ENCODE data around the gene TGIF2. TPM values are rescaled to one million over a fixed set of nuclear protein-coding genes. Genes with fewer than 3 reads are reported as not detected.

Gene TGIF2
- total and polyA plus RNA-seq, 2 of the 13 experiments (the other 11 are each of a cell fraction or from before 2014, with no cell fraction given): 41.3 to 53.9 TPM

- TF ChIP-seq ZBTB2 (CRISPR knock-in tag; IDR thresholded peaks at IDR 0.05; ENCODE audit: low read depth) (peak; percentile 88; the same call in 1 of the 2 replicates), BCLAF1 (IDR thresholded peaks at IDR 0.05) (no peak), MLX (CRISPR knock-in tag; IDR thresholded peaks at IDR 0.05) (peak; percentile 82), GPN1 (CRISPR knock-in tag; IDR thresholded peaks at IDR 0.05; ENCODE audit: borderline replicate concordance) (no peak), KDM1A (CRISPR knock-in tag; IDR thresholded peaks at IDR 0.05) (no peak; the same call in 1 of the 2 replicates), THAP9 (CRISPR knock-in tag; IDR thresholded peaks at IDR 0.05; ENCODE audit: borderline replicate concordance) (peak; percentile 95), ZNF30 (CRISPR knock-in tag; IDR thresholded peaks at IDR 0.05) (no peak), SP140L (CRISPR knock-in tag; IDR thresholded peaks at IDR 0.05; ENCODE audit: borderline replicate concordance) (no peak), HOXA7 (CRISPR knock-in tag; IDR thresholded peaks at IDR 0.05) (no peak), ZNF34 (CRISPR knock-in tag; IDR thresholded peaks at IDR 0.05; ENCODE audit: borderline replicate concordance) (peak; percentile 94; the same call in 1 of the 2 replicates), HHEX (CRISPR knock-in tag; IDR thresholded peaks at IDR 0.05) (no peak), ATF3 (CRISPR knock-in tag; IDR thresholded peaks at IDR 0.05) (peak; percentile 90), HNF4G (IDR thresholded peaks at IDR 0.05; ENCODE audit: borderline replicate concordance, low read depth, low read length) (peak; percentile 34; the same call in 1 of the 2 replicates), HNF4G (CRISPR knock-in tag; IDR thresholded peaks at IDR 0.05; ENCODE audit: borderline replicate concordance, low read depth) (peak; percentile 78; the same call in 1 of the 2 replicates), ZNF224 (CRISPR knock-in tag; IDR thresholded peaks at IDR 0.05) (peak; percentile 99), ZNF431 (CRISPR knock-in tag; IDR thresholded peaks at IDR 0.05; ENCODE audit: borderline replicate concordance, low read depth) (peak; percentile 96), ZBTB21 (CRISPR knock-in tag; IDR thresholded peaks at IDR 0.05) (peak; percentile 87), RARG (CRISPR knock-in tag; IDR thresholded peaks at IDR 0.05; ENCODE audit: low read depth) (no peak; the same call in 1 of the 2 replicates), ZSCAN5A (CRISPR knock-in tag; IDR thresholded peaks at IDR 0.05; ENCODE audit: borderline replicate concordance) (peak; percentile 97; the same call in 1 of the 2 replicates)
Observed at GRCh38 chr20:36605399-36606157, 32.2 kb downstream of the TGIF2 start, which contains the start of gene RAB5IF (continued).
